Ectodermal cell (in vitro differentiated cells): Measurements from ENCODE around the gene DDI2. TPM values are rescaled to one million over a fixed set of nuclear protein-coding genes. Genes with fewer than 3 reads are reported as not detected.

Source experiments
- H3K27ac ChIP-seq: 2 replicates; pipeline ENCODE4 v1.7.0; 2013; ENCODE audit warnings: mild to moderate bottlenecking, low read depth, low read length; ENCODE audit not compliant: insufficient read depth, poor library complexity, severe bottlenecking
- H3K27me3 ChIP-seq: 2 replicates; pipeline ENCODE4 v1.7.0; 2013; ENCODE audit warnings: mild to moderate bottlenecking, low read length; ENCODE audit not compliant: insufficient read depth, control insufficient read depth, poor library complexity, severe bottlenecking
- H3K36me3 ChIP-seq: one replicate; pipeline ENCODE4 v1.7.0; 2013; ENCODE audit warnings: low read length; ENCODE audit not compliant: control insufficient read depth, insufficient read depth
- H3K4me1 ChIP-seq: one replicate; pipeline ENCODE4 v1.7.0; 2013; ENCODE audit warnings: low read length; ENCODE audit not compliant: control insufficient read depth, insufficient read depth
- H3K4me3 ChIP-seq: 2 replicates; pipeline ENCODE4 v1.7.0; 2013; ENCODE audit warnings: low read depth, low read length, control low read depth; ENCODE audit not compliant: insufficient read depth
- H3K9me3 ChIP-seq: 2 replicates; pipeline ENCODE4 v1.7.0; 2013; ENCODE audit warnings: mild to moderate bottlenecking, low read length, moderate library complexity; ENCODE audit not compliant: control insufficient read depth
- WGBS, 2 experiments: methylation state at CpG; one replicate each; pipeline ENCODE4 v1.1.7; 2013; ENCODE audit warnings: missing lambda C conversion rate in 2 of 2; 5-methylcytosine and 5-hydroxymethylcytosine counted together
- polyA plus RNA-seq, 4 experiments: library from polyadenylated mRNA; stranded (reverse); fragments of 50-300 nt; gene quantifications; one replicate each; pipeline ENCODE4 v1.2.3, GENCODE V29; 2013

Gene DDI2
- 20.8 TPM for polyA plus RNA-seq (2013, experiment 1 of 4)
- polyA plus RNA-seq (2013, experiment 2 of 4) = 25.4 TPM
- 14.1 TPM for polyA plus RNA-seq (2013, experiment 3 of 4)
- polyA plus RNA-seq (2013, experiment 4 of 4) = 16.5 TPM

DNA sequence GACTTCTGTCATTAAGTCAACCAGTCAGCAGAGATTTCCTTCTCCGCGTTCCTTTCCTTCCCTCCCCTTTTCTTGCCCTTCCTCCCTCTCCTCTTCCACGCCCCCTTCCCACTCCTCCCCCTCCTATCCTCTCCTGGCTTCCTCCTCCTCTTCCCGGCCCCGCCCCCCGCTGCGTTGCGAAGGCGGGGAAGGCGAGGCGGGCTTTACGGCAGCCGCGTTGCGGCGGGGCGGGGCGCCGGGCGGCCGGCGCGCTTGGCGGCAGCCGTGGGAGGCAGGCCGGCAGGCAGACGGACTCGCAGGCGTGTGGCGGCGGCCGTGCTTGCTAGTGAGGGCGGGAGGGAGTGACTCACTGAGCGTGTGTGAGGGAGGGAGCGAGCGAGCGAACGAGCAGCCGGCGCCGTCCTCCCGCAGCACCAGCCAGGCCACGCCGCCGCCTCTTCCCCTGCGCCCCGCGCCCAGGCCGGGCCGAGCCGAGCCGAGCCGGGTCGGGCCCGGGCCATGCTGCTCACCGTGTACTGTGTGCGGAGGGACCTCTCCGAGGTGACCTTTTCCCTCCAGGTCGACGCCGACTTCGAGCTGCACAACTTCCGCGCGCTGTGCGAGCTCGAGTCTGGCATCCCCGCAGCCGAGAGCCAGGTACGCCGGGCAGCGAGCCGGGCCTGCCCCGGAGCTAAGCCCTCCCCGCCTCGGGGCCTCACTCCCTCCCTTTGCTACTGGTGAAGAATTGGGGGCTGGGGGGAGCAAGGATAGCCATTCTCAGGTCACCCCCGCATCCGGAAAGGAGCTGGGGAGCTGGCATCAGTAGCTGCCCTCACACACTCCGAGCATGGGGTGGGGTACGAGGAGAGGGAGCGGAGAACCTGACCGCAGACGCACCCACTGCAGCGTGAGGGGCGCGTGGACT, at the start of gene DDI2:
TSS of gene DDI2 (plus strand) at position 286 of the 904 bp plus-strand sequence. CDS start at position 499, 213 bp downstream.
- 0% methylated on average over 86 of the region's 86 CpGs for WGBS, 2 experiments
- H3K27ac ChIP-seq = peak within 1 kb of the TSS; percentile 84
- no peaks in the 10 kb centered on the region for H3K4me1 ChIP-seq
- H3K9me3 ChIP-seq = no peaks in the 10 kb centered on the region
- peak within 1 kb of the TSS; percentile 100 for H3K4me3 ChIP-seq
- no peaks in the 10 kb centered on the region for H3K36me3 ChIP-seq
- no peaks in the 10 kb centered on the region for H3K27me3 ChIP-seq

DNA sequence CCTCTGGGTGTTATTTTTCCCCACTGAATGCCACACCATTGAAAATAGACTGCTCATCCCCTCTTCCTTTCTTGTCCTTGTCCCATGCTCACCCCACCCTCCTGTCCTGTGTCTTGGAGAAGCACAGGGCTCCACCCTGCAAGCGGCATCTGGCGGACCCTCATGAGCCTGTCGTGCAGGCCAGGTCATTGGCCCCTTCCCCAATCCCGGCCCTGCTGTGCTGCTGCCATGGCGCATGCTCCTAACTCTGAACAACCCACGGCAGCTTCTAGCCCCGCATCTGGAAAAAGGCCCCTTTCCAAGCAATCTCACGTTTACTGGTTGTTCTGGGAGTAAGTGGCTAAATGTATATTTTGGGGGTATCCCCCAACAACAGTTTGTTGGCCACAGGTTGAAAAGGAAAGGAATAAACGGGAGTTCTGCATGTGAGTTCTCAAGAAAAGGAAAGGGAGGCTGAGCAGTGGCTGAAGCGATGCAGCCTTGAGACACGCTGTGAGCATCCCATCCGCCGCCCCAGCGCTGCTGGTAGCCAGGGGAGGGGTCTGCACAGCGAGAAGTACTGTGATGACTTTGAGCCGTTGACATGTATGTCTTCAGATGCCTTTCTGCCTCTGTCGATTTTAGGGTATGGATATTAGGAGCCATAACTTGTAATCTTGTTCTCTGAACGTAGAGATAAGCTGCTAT, 48.7 kb upstream of the DDI2 start:
- H3K4me1 ChIP-seq = no peaks in the 10 kb centered on the region

DNA sequence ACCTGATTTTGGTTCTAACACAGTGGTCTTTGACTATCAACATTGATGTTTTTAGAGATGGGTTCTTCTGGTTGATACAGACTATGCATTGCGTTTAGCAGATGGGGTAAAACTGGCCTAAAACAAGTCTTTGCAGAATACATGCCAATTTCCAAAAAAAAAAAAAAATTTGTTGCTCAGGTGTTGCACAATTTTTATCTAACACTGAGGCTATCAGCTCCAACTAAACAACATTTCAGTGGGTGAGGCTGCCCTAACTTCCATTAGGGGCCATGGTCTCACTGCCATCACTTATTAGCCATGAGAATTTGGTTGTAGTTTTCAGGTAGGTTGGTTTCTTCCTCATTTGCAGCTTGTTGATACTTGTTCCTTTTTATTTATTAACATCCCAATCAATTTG, 46.4 kb upstream of the DDI2 start:
- Histone ChIP-seq H3K36me3 (peaks cover 24% of the 10 kb centered on the region), H3K4me3 (no peak overlapping the region), H3K9me3 (no peaks in the 10 kb centered on the region), H3K27ac (no peak overlapping the region), H3K27me3 (no peaks in the 10 kb centered on the region), H3K4me1 (no peaks in the 10 kb centered on the region)
- WGBS, 2 experiments = 96 to 100% methylated on average over 1 of the region's 1 CpG

More for the DNA sequence above, 48.7 kb upstream of the DDI2 start:
- Histone ChIP-seq H3K36me3 (peaks cover 30% of the 10 kb centered on the region), H3K9me3 (no peaks in the 10 kb centered on the region), H3K4me3 (no peak overlapping the region), H3K27me3 (no peaks in the 10 kb centered on the region), H3K27ac (no peak overlapping the region)
- 96 to 97% methylated on average over 18 of the region's 18 CpGs for WGBS, 2 experiments

DNA sequence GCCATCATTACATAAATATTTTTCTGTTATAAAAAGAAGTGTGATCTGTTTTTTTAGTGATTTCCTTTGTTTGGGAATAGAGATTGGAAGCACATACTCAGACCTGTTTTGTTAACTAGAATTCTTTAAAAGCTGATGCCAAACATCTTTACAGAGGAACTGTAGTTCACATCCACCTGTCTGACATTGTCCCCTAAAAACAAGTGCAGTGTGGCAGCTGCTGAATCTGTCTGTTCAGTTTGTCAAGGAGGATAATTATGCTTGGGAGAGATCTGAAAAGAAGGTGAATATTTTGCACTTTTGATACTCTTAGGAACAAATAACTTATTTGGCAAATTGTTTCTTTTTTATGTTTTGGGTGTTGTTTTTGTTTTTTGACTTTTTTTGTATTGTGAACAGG, 46.0 kb upstream of the DDI2 start:
- H3K27me3 ChIP-seq = no peaks in the 10 kb centered on the region
- H3K36me3 ChIP-seq = peaks cover 23% of the 10 kb centered on the region
- H3K27ac ChIP-seq = no peak overlapping the region
- H3K9me3 ChIP-seq = no peaks in the 10 kb centered on the region
- H3K4me1 ChIP-seq = no peaks in the 10 kb centered on the region
- no peak overlapping the region for H3K4me3 ChIP-seq

DNA sequence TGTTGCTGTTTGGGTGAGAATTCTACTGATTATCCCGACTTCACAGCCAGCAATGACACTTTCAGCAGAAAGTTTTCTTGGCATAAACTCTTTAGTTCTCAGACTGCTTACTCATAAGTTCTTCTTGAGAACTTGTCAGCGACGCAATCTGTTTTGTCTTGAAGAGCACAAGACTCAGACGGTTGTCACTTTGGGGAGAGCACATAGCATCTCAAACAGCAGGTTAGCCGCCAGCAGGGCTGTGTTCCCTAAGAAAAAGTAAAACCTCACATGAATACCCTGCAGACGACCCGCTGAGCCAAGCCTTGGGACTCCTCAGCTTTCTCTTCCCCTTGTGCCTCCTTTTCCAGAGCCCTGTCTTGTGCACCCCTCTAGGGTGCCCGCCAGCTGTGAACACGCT, 43.8 kb upstream of the DDI2 start:
- H3K36me3 ChIP-seq = peaks cover 3% of the 10 kb centered on the region
- no peak overlapping the region for H3K27ac ChIP-seq
- no peak overlapping the region for H3K4me3 ChIP-seq
- H3K4me1 ChIP-seq = peaks cover 1% of the 10 kb centered on the region
- no peaks in the 10 kb centered on the region for H3K27me3 ChIP-seq
- 62 to 69% methylated on average over 9 of the region's 9 CpGs for WGBS, 2 experiments
- no peaks in the 10 kb centered on the region for H3K9me3 ChIP-seq

DNA sequence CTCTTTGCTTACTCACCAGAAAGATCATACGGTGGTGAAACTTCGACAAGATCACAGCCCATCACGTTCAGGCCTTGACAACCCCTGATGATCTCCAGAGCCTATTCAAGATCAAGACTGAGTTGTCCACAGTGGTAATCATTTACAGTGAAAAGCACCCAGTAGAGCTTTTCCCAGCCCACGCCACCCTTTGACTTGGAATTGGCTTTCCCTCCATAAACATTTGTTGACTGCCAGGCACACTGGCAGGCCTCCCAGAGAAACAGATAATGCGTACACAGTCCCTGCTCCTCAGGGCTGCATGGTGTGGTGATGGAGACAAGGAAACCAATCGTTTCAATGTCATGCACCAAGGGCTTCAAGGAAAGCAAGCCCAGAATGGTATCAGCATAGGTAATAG, 42.5 kb upstream of the DDI2 start:
- no peak overlapping the region for H3K4me3 ChIP-seq
- H3K27ac ChIP-seq = no peak overlapping the region
- 94 to 97% methylated on average over 6 of the region's 6 CpGs for WGBS, 2 experiments
- H3K9me3 ChIP-seq = no peaks in the 10 kb centered on the region
- peaks cover 14% of the 10 kb centered on the region for H3K4me1 ChIP-seq
- H3K27me3 ChIP-seq = no peaks in the 10 kb centered on the region
- no peaks in the 10 kb centered on the region for H3K36me3 ChIP-seq

DNA sequence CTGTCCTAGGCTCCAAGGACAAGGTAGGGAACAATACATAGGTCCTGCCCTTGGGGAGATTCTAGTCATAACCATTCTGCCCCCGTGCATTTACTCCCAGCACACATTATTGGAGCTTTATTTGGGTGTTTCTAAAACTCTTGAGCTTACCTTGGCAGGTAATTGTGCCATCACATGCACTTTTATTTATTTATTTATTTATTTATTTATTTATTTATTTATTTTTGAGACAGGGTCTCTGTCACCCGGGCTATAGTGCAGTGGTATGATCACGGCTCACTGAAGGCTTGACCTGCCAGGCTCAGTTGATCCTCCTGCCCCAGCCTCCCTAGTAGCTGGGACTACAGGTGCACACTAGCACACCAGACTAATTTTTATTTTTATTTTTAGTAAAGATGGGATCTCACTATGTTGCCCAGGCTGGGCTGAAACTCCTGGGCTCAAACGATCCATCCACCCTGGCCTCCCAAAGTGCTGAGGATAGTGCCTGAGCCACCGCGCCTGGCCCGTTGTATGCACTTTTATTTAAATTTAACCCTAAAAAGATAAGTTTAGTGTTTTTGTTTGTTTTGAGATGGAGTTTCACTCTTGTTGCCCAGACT, 41.6 kb upstream of the DDI2 start:
- Histone ChIP-seq H3K4me3 (no peak overlapping the region), H3K27ac (no peak overlapping the region), H3K9me3 (no peaks in the 10 kb centered on the region), H3K4me1 (peaks cover 14% of the 10 kb centered on the region), H3K36me3 (no peaks in the 10 kb centered on the region), H3K27me3 (no peaks in the 10 kb centered on the region)
- 95 to 96% methylated on average over 5 to 7 of the region's 7 CpGs for WGBS, 2 experiments

DNA sequence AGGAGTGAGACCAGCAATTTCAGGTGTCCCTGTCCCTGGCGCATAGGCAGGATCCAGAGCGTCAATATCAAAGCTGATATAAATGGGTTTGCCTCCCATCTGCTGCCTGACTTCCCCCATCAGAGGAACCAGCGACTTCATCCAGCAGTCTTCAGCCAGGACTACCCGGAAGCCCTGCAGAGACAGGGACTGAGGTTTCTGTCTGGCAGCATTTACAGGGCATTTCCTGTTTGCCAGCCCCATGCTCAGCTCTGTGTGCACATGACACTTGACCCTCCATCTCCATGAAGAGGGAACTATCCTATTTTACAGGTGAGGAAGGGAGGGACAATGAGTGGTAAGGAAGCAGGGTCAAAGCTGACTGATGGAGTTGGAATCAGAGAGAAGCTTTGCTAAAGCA, 39.6 kb upstream of the DDI2 start:
- 93 to 96% methylated on average over 4 of the region's 4 CpGs for WGBS, 2 experiments
- Histone ChIP-seq H3K27ac (no peak overlapping the region), H3K4me1 (peaks cover 14% of the 10 kb centered on the region)

DNA sequence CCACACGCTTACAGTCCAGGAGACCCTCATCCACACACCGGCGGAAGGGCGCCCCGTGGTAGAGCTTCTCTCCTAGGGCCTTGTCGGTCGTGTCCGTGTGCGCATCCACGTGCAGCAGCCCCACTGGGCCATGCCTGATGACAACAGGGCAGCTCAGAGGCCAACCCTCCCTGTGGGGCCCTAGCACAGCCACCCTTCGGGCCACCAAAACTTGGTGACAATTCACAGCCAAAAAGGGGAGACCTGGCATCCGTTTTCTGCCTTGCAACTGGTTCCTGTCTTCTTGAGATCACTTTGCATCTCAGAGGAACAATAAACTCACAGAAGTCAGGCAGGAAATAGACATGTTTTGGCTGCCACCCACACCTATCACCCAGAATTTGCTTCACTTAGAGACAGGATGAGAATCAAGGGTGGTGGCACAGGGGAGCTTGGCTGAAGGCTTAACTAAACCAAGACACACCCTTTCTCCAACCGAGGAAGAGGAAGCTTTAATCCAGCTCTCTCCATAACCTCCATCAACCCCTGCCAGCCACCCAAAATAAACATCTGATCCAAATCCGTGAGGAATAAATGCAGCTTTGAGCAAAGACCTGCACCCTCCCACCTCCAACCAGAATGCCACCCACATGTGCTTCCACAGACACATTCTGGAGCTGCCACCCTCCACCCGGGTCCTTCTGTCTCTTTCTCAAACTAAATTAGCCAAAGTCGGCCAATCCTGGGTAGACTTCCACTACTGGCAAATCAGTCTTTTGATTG, 38.2 kb upstream of the DDI2 start:
- H3K27ac ChIP-seq = no peak overlapping the region
- H3K4me3 ChIP-seq = no peak overlapping the region
- peaks cover 14% of the 10 kb centered on the region for H3K4me1 ChIP-seq
- H3K27me3 ChIP-seq = peaks cover 5% of the 10 kb centered on the region
- no peaks in the 10 kb centered on the region for H3K36me3 ChIP-seq
- no peaks in the 10 kb centered on the region for H3K9me3 ChIP-seq
- WGBS, 2 experiments = 78 to 79% methylated on average over 16 of the region's 16 CpGs

More for the DNA sequence above, 39.6 kb upstream of the DDI2 start:
- no peak overlapping the region for H3K4me3 ChIP-seq
- no peaks in the 10 kb centered on the region for H3K9me3 ChIP-seq
- H3K36me3 ChIP-seq = no peaks in the 10 kb centered on the region
- H3K27me3 ChIP-seq = no peaks in the 10 kb centered on the region
